ENCODE results near the gene CFAP299. TPM values are rescaled to one million over a fixed set of nuclear protein-coding genes. Genes with fewer than 3 reads are reported as not detected.

CFAP299 gene
- total and polyA plus RNA-seq, 2 experiments from 2014 or later, result 0.24 to 1.4 TPM

DNA sequence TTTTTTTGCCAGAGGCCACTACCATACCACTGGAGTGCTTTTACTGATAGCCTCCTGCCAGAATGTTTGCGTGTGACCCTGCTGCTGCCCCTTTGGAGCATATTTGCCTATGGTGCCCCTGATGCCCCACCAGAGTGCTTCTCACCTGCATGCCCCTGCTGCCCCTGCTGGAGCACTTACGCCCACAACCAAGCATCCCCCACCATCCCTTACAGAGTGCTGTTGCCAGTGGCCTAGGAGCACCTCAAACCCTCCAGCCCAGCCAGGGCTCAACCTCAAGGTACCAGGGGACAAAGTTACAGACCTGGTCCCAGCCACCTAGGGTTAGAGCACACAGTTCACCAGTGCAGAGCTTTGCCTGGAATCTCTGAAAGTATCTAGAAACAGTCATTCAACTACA lies 207.2 kb downstream of the CFAP299 start:
- TF ChIP-seq, protein P1, sequence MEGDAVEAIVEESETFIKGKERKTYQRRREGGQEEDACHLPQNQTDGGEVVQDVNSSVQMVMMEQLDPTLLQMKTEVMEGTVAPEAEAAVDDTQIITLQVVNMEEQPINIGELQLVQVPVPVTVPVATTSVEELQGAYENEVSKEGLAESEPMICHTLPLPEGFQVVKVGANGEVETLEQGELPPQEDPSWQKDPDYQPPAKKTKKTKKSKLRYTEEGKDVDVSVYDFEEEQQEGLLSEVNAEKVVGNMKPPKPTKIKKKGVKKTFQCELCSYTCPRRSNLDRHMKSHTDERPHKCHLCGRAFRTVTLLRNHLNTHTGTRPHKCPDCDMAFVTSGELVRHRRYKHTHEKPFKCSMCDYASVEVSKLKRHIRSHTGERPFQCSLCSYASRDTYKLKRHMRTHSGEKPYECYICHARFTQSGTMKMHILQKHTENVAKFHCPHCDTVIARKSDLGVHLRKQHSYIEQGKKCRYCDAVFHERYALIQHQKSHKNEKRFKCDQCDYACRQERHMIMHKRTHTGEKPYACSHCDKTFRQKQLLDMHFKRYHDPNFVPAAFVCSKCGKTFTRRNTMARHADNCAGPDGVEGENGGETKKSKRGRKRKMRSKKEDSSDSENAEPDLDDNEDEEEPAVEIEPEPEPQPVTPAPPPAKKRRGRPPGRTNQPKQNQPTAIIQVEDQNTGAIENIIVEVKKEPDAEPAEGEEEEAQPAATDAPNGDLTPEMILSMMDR (IDR thresholded peaks at IDR 0.05; ENCODE audit: low read depth, low read length), result no peak
- no peak overlapping the region for H3K4me3 ChIP-seq
- H3K4me1 ChIP-seq (ENCODE audit: low read depth), result no peaks in the 10 kb centered on the region
- H3K27me3 ChIP-seq, result no peaks in the 10 kb centered on the region
- H3K27ac ChIP-seq, result no peak overlapping the region
- H3K36me3 ChIP-seq, result no peaks in the 10 kb centered on the region
- H3K9me3 ChIP-seq (ENCODE audit: low read depth), result no peaks in the 10 kb centered on the region
- DNase-seq (ENCODE audit: low read depth in 1 of 2, low spot score in 1 of 2), result no peak

DNA sequence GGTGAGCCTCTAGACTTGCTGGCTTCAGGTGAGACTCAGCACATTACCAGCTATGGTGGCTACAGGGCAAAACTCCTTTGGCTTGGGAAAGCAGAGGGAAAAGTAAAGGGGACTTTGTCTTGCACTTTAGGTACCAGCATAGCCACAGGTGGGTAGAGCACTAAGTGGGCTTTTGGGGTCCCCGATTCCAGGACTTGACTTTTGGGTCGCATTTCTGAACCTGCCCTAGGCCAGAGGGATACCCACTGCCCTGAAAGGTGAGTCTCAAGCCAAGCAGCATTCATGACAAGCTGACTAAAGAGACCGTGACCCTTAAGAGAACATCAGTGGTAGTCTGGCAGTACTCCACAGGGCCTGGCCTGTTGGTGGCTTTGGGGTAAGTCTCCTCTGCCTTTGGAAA lies 224.8 kb downstream of the CFAP299 start:
- no peak for DNase-seq (ENCODE audit: low read depth in 1 of 2, low spot score in 1 of 2)
- no peak overlapping the region for H3K27ac ChIP-seq
- TF ChIP-seq, protein P1 (IDR thresholded peaks at IDR 0.05; ENCODE audit: low read depth, low read length), result no peak
- H3K9me3 ChIP-seq (ENCODE audit: low read depth), result no peaks in the 10 kb centered on the region
- no peaks in the 10 kb centered on the region for H3K27me3 ChIP-seq
- H3K4me3 ChIP-seq, result no peak overlapping the region
- no peaks in the 10 kb centered on the region for H3K4me1 ChIP-seq (ENCODE audit: low read depth)
- no peaks in the 10 kb centered on the region for H3K36me3 ChIP-seq

DNA sequence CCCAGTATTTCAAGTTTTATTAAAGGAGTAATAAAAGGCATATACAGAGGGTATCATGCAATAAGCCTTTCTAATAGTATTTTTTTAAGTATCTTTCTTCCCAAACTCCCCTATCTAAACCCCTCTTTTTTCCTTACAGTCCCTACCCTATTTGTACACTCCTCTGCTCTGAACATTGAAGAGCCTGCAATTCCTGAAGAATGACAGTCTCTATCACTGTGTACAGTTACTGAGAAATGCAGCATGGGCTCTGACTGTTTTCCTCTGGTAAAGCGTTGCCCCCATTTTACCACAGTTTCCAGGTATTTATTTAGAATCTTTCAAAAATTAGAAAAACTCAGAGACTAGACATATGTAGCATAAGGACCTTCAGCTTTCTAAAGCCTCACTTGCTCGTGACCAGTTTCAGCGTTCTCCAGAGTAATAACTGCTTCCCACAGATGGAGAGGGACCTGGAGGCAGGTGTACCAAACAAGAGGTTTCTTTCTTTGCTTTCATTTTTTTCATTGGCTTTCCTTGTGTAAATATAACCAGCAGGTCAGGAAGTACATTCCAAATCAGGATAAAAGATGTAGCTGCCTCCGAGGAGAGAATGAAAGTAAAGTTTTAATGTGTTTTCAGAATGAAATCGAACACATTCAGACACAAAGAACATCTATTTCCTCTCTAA lies 230.8 kb downstream of the CFAP299 start:
- Histone ChIP-seq H3K9me3 (ENCODE audit: low read depth) (no peaks in the 10 kb centered on the region), H3K27me3 (no peaks in the 10 kb centered on the region), H3K36me3 (no peaks in the 10 kb centered on the region), H3K4me1 (ENCODE audit: low read depth) (no peaks in the 10 kb centered on the region), H3K27ac (no peak overlapping the region), H3K4me3 (no peak overlapping the region)
- TF ChIP-seq, protein P1 (IDR thresholded peaks at IDR 0.05; ENCODE audit: low read depth, low read length), result no peak
- DNase-seq (ENCODE audit: low read depth in 1 of 2, low spot score in 1 of 2), result no peak

DNA sequence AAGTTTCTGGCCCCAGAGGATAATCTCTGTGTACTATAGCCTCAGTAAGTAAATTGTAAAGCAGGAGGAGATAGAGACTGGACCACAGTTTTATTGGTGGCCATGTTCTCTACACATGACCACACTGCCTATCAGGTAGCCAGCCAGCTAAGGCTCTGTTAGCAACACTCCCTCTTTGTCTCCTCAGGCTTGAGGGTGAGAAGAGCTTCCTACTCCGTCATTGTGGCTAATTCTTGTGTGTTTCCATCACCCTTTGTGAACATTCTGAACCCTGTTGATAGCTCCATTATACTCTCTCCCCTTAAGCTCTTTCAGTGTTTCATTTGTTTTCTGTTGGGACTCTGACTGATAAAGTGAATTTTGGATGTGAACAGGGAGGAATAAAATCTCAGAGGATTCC lies 233.4 kb downstream of the CFAP299 start:
- TF ChIP-seq, protein P1 (IDR thresholded peaks at IDR 0.05; ENCODE audit: low read depth, low read length), result no peak
- H3K4me3 ChIP-seq, result no peak overlapping the region
- H3K27ac ChIP-seq, result no peak overlapping the region
- H3K9me3 ChIP-seq (ENCODE audit: low read depth), result no peaks in the 10 kb centered on the region
- H3K27me3 ChIP-seq, result no peaks in the 10 kb centered on the region
- no peaks in the 10 kb centered on the region for H3K36me3 ChIP-seq
- H3K4me1 ChIP-seq (ENCODE audit: low read depth), result no peaks in the 10 kb centered on the region
- no peak for DNase-seq (ENCODE audit: low read depth in 1 of 2, low spot score in 1 of 2)

DNA sequence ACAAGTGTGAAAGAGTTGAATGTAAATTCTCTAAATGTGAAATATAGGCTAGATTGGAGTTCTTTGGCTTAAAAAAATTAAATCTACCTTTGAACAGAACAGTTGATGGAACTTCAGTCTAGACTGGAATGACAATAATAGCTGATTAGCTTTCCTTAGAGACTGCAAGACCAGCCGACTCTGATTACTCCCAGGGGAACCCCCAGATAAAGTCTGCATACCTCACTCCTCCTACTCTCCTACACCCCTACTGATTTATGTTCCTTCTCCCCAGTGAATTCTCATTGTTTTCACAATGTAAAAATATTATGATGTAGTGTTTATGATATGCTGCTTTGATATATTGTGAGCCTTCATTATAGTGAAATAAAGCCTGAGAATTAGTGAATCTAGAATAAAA lies 241.3 kb downstream of the CFAP299 start:
- Histone ChIP-seq H3K27ac (no peak overlapping the region), H3K9me3 (ENCODE audit: low read depth) (no peaks in the 10 kb centered on the region), H3K4me3 (no peak overlapping the region), H3K27me3 (no peaks in the 10 kb centered on the region), H3K4me1 (ENCODE audit: low read depth) (no peaks in the 10 kb centered on the region), H3K36me3 (no peaks in the 10 kb centered on the region)
- no peak for DNase-seq (ENCODE audit: low read depth in 1 of 2, low spot score in 1 of 2)
- TF ChIP-seq, protein P1 (IDR thresholded peaks at IDR 0.05; ENCODE audit: low read depth, low read length), result no peak
